Measurements from ENCODE around the gene DUSP1. TPM values are rescaled to one million over a fixed set of nuclear protein-coding genes. Genes with fewer than 3 reads are reported as not detected.

DUSP1 gene
- total and polyA plus RNA-seq, 2 of the 13 experiments (the other 11 are each of a cell fraction or from before 2014, with no cell fraction given) = 27.1 to 55.5 TPM

DNA sequence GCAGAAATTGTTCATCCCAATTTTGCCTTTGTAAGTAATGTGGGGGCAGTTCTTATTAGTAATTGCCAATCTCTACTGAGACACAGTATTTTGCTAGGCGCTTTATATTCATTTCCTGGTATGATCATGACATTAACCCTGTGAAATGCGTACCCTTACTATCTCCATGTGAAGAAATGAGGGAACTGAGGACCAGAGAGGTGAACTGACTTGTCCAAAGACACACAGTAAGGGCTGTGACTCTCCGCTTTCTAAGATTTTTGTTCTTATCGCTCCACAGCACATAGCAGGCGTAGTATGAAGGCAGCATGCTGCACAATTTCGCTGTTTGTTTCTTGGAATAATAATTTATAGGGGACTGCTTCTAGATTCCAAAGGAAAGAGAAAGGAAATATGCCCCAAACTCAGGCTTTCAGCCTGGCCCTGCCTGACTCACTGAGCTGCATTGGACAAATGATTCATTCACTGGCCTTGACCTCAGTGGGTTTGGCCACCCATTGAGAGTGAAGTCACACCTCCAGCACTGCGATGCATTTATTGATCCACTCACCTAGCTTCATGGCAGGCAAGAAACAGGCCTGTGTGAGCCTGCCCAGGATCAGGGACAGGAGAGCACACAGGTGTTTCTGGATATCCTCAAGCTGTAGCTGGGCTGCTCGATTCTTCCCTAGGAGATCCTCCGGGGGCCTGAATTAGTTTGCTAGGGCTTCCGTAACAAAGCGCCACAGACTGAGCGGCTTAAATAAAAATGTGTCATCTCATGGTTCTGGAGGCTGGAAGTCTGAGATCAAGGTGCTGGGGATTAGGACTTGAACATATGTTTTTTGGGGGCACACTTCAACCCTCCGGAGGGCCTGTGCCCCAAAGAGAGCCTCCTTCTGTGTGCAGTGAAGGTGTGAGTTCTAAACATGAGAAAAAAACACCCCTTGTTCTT, 7.2 kb upstream of the DUSP1 start:
- ATAC-seq (peak; percentile 65), DNase-seq (ENCODE audit: low spot score) (peak; percentile 93), FAIRE-seq (peak; percentile 47)
- Histone ChIP-seq H3K36me3 (replicated peaks in 1 of 2; ENCODE audit: control insufficient read depth in 1 of 2, insufficient read depth in 2 of 2, low read length in 2 of 2) (no peaks in the 10 kb centered on the region), H3K4me2 (ENCODE audit: low read depth, low read length) (peak overlapping the region; percentile 79), H4K20me1 (ENCODE audit: insufficient read depth, low read length) (no peaks in the 10 kb centered on the region), H3K9me3 (ENCODE audit: low read length) (no peaks in the 10 kb centered on the region), H3K9ac (ENCODE audit: insufficient read depth, low read depth, low read length) (peak overlapping the region; percentile 70), H3K27ac (ENCODE audit: extremely low read length, insufficient read depth, low read length) (peak overlapping the region; percentile 88), H3K27me3 (ENCODE audit: control insufficient read depth in 1 of 2, insufficient read depth in 2 of 2, low read length in 2 of 2) (no peaks in the 10 kb centered on the region), H2AFZ (ENCODE audit: low read length) (no peak overlapping the region), H3K79me2 (ENCODE audit: insufficient read depth, low read length) (no peaks in the 10 kb centered on the region), H3K4me3 (replicated peaks in 1 of 3; ENCODE audit: insufficient read depth in 1 of 3, low read depth in 2 of 3, low read length in 3 of 3) (peak overlapping the region; percentile 6 to 51 (median 31); a peak in 4 of 6 replicates), H3K4me1 (ENCODE audit: insufficient read depth, low read length) (peaks cover 100% of the 10 kb centered on the region)
- intact Hi-C loops (cut with micrococcal nuclease; ENCODE audit: unreplicated experiment) (loop anchor here (1.0 kb wide), 1 partner anchor 55 kb away; no protein-coding TSS in a partner anchor), in situ Hi-C loops (cut with HindIII; ENCODE audit: extremely low pct_ligation_motif_present, low pct_unique_long_range_greater_than_20kb) (loop anchor here (10.0 kb wide), 1 partner anchor 77 kb away; no protein-coding TSS in a partner anchor)
- CTCF ChIA-PET (ENCODE audit: low intra/inter-chr PET ratio, low total read pairs) = no interaction called here
- WGBS (ENCODE audit: low lambda C conversion rate) = 17% methylated on average over 12 of the region's 13 CpGs
- BruUV-seq (replicated peaks) = TSS peak; percentile 93
- POLR2A ChIA-PET = interaction anchor here (0.7 to 17.1 kb wide), 20 partner anchors 8 to 350 kb away, joined by 3 to 425 read pairs (median 6); partner anchors contain the start of genes DUSP1 and ERGIC1
- TF ChIP-seq IRF2 (CRISPR knock-in tag; IDR thresholded peaks at IDR 0.05) (peak; percentile 75), ZNF788 (CRISPR knock-in tag; IDR thresholded peaks at IDR 0.05; ENCODE audit: borderline replicate concordance) (peak; percentile 79; the same call in 1 of the 2 replicates), MIER3 (CRISPR knock-in tag; IDR thresholded peaks at IDR 0.05; ENCODE audit: borderline replicate concordance) (peak; percentile 86), HNF4A (CRISPR knock-in tag; IDR thresholded peaks at IDR 0.05) (peak; percentile 80), ZNF382 (CRISPR knock-in tag; IDR thresholded peaks at IDR 0.05; ENCODE audit: borderline replicate concordance) (no peak), REST (IDR thresholded peaks at IDR 0.05; ENCODE audit: borderline replicate concordance in 1 of 2, low read depth in 1 of 2, low read length in 2 of 2) (peak in 1 of 2 experiments; percentile 48; a peak in 1 of 4 replicates), KMT2A (CRISPR knock-in tag; IDR thresholded peaks at IDR 0.05) (0 out of 2 replicates have a peak, but pooled peaks have one; percentile 40), TEAD3 (CRISPR knock-in tag; optimal IDR thresholded peaks at IDR 0.05; ENCODE audit: borderline replicate concordance) (peak; percentile 89), TRIM24 (CRISPR knock-in tag; IDR thresholded peaks at IDR 0.05) (no peak), SALL1 (CRISPR knock-in tag; IDR thresholded peaks at IDR 0.05) (peak; percentile 99), ZNF616 (CRISPR knock-in tag; IDR thresholded peaks at IDR 0.05; ENCODE audit: low read depth) (0 out of 2 replicates have a peak, but pooled peaks have one; percentile 28), SP1 (IDR thresholded peaks at IDR 0.05) (no peak), SP1 (CRISPR knock-in tag; IDR thresholded peaks at IDR 0.05) (peak; percentile 31; the same call in 1 of the 2 replicates), ETV5 (CRISPR knock-in tag; IDR thresholded peaks at IDR 0.05; ENCODE audit: borderline replicate concordance) (peak; percentile 61; the same call in 1 of the 2 replicates), POLR2A (IDR thresholded peaks at IDR 0.05; ENCODE audit: insufficient read depth in 1 of 2, low read depth in 2 of 2, low read length in 2 of 2) (peak in 1 of 2 experiments; percentile 67; a peak in 2 of 4 replicates)
- TF ChIP-seq, protein P1, sequence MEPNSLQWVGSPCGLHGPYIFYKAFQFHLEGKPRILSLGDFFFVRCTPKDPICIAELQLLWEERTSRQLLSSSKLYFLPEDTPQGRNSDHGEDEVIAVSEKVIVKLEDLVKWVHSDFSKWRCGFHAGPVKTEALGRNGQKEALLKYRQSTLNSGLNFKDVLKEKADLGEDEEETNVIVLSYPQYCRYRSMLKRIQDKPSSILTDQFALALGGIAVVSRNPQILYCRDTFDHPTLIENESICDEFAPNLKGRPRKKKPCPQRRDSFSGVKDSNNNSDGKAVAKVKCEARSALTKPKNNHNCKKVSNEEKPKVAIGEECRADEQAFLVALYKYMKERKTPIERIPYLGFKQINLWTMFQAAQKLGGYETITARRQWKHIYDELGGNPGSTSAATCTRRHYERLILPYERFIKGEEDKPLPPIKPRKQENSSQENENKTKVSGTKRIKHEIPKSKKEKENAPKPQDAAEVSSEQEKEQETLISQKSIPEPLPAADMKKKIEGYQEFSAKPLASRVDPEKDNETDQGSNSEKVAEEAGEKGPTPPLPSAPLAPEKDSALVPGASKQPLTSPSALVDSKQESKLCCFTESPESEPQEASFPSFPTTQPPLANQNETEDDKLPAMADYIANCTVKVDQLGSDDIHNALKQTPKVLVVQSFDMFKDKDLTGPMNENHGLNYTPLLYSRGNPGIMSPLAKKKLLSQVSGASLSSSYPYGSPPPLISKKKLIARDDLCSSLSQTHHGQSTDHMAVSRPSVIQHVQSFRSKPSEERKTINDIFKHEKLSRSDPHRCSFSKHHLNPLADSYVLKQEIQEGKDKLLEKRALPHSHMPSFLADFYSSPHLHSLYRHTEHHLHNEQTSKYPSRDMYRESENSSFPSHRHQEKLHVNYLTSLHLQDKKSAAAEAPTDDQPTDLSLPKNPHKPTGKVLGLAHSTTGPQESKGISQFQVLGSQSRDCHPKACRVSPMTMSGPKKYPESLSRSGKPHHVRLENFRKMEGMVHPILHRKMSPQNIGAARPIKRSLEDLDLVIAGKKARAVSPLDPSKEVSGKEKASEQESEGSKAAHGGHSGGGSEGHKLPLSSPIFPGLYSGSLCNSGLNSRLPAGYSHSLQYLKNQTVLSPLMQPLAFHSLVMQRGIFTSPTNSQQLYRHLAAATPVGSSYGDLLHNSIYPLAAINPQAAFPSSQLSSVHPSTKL (CRISPR knock-in tag; IDR thresholded peaks at IDR 0.05) = peak; percentile 96
